Lung microvascular endothelial cell (primary cell): ENCODE results near the gene GUCY2F. TPM values are rescaled to one million over a fixed set of nuclear protein-coding genes. Genes with fewer than 3 reads are reported as not detected.

Experiments
- DNase-seq, 2 donors: peaks; one replicate each; pipeline versions ENCODE4 v3.0.0 to v3.0.0-alpha.2; 2010; ENCODE audit warnings: low read depth in 2 of 2
- total RNA-seq: library from RNA; depleted of rRNA; stranded (reverse); fragments of >200 nt; gene quantifications from 2 replicates; pipeline ENCODE4 v1.2.1, GENCODE V29; 2014

Gene GUCY2F
- total RNA-seq, 1 donor from 2014 or later: under 0.01 TPM

- no peak for DNase-seq
These were observed 83.8 kb downstream of the GUCY2F start for GRCh38 chrX:109398061-109398460.

- no peak for DNase-seq
These were observed 88.0 kb downstream of the GUCY2F start for GRCh38 chrX:109393859-109394258.

- no peak for DNase-seq
These were observed 89.0 kb downstream of the GUCY2F start for GRCh38 chrX:109392895-109393294.

DNA sequence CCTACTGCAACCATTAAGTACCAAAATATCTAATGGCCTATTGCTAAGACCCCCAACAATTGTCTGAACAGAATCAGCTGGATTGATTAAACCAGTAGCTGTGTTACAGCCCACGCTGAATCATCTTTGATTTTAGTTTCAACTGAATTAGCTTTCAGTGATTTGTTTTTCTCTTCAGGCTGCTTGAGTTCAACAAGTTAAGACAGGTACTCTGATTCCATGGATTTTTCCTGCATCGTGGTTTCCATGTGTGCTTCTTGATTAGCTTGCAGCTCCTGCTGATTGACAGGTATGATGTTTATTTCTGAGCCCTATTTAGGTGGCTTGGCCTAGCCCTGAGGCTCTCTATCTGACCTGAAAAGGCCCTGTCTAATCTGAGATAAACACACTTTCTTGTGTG, 91.3 kb downstream of the GUCY2F start:
- DNase-seq: no peak

DNA sequence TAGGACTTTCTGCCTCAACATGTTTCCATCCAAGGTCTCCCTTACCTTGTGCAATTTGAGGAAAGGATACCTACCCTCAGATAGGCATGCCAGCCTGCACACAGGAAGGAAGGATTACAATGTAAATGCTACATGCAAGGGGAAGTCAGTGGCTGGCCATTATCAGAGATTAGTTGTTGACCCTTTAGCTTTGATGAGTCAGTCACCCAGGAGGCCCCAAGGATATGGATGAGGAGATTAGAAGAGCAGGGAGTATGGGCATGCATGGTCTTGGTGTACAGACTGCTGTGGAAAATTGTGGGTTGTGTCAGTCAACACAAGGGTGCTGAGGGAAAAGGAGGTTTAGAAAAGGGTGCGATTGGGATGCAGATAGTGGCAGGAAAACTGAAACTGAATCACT, 92.0 kb downstream of the GUCY2F start:
- DNase-seq: no peak

- peak; percentile 47 to 54 for DNase-seq
These were observed 97.2 kb downstream of the GUCY2F start for GRCh38 chrX:109384699-109385098.

- DNase-seq: no peak
These were observed 99.6 kb downstream of the GUCY2F start for GRCh38 chrX:109382332-109382731.

DNA sequence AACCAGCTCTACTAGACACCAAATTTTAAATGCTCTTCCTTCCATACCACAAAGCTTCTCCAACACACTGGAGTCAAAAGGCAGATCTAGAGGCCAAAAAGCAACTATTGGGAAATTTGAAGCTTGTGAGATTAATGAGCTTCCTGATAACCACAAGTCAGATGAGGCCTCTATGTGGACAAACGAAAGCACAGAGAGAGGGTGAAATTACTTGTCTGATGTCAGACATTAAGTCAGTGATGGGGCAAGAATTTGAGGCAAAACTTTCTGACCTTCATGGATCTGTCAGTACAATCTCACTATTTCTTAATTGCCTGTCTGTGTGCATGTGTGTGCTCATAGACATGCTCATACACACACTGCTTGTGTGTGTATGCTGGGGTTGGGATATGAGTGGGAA, 103.6 kb downstream of the GUCY2F start:
- no peak for DNase-seq

- peak; percentile 8 to 33 for DNase-seq
These were observed 107.5 kb downstream of the GUCY2F start for GRCh38 chrX:109374262-109374960.

GRCh38 chrX:109373468-109373867, 108.4 kb downstream of the GUCY2F start:
- DNase-seq: no peak

DNA sequence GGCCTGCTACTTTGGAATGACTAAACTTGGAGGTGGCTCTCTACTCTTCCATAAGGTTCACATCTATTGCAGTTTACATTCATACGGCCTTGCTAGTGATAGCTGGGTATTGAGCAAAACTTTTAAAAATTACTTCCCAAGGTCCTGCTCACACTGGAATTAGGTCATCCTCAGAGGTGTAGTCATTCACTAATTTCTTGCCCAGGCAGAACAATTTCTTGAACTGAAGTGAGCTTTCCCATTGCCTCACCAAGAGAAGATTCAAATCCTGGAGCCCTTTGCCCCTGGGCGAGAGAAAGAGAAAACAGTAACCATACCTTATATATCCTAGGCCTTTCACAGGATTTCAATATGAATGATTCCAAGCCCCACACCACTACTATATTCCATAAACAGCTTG, 109.2 kb downstream of the GUCY2F start:
- no peak for DNase-seq

- DNase-seq: no peak
These were observed 109.6 kb downstream of the GUCY2F start for GRCh38 chrX:109372291-109372690.

DNA sequence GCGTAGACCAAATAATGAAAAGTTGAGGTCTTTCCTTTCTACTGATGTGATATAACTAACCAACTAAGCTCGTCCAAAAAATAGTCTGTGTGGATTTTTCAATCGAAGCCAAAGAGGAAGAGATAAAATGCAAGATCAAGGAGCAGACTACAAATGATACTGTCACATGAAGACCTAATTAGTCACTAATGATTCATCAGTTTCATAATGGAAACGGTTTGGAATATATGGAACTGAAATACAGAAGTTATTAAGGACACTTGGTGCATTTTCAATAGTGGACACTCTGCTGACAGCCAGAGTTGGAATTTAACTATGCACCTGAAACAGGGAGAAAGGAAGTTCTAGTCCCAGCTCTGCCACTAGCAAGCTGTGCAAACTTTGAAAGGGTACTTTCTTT, 119.8 kb downstream of the GUCY2F start:
- no peak for DNase-seq

- no peak for DNase-seq
These were observed 121.6 kb downstream of the GUCY2F start for GRCh38 chrX:109360301-109360700.

GRCh38 chrX:109357706-109358105, 124.2 kb downstream of the GUCY2F start:
- no peak for DNase-seq

DNA sequence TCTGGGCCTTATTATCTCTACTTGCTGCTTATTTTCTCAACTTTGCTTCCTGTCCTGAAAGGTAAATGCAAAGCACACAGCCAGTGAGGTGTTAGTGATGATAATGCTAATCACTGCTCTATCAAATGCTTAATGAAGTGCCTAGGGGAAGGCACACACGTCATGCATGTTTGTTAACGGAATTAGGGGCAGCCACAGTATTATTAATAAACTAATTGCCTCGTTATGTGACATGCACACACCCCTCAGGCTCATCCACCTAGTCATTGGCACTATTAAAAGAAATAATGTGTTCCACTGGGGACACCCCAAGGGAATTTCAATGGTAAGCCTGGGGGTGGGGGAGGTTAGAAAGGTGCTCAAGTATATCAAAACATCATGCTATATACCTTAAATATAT, 125.2 kb downstream of the GUCY2F start:
- no peak for DNase-seq

DNA sequence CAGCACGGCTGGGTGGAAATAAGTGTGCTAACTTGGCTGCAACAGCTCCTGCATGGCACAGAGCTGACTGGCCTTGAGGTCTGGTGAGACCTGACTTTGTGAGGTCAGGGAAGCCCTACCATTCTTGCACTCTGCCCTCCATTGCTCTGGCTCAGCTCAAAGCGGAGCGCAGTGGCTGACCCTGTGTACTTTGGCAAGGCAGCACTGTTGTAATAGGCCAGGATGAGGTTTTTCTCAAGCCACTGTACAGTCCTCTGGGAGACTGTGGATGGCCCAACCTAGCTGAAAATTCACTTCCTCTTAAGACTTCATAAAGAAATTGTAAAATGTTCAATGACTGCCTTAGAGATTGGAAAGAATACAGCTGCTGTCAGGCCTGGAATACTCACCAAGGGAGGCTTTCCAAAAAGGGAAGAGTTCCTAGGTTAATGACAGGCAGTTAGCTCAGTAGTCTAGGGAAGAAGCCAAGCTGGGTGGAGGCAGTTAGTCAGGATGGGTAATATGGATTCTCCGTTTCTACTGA, 129.8 kb downstream of the GUCY2F start:
- DNase-seq: no peak

DNA sequence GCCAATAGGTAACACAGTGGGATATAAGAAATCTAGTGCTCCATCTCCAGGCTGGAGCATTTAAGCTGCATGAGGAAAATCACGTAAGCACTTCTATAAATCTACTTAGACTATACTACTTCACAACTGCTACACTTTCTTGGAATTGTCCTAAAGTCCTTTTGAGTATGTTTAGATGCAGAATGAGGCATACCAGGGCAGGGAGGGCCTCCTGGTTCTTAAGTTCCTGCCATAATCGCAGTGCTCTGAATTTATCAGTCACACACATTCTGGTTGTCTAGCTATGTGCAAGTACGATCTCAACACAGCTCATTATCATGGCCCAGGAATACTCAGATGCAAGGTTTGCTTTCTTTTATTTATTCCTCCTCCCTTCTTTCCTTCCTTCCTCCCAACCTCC, 130.3 kb downstream of the GUCY2F start:
- DNase-seq: no peak

DNA sequence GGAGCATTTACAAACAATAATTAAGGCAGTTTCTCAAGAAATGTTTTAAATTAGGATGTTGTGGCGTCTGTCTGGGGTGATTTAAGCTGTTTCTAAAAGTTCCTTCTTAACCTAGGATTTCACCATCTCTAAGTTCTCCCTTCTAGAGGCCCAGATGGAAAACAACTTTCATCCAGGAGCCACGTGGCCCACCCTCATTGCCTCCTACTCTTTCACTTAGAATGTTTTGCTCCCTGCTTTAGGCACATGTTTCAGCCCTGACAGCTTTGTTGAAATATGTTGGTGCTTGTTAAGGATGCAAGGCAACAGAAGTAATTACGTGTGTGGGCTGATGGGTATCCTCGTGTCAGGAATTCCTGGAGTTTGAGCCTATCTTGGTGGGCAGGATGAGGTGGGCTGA, 131.3 kb downstream of the GUCY2F start:
- no peak for DNase-seq

DNA sequence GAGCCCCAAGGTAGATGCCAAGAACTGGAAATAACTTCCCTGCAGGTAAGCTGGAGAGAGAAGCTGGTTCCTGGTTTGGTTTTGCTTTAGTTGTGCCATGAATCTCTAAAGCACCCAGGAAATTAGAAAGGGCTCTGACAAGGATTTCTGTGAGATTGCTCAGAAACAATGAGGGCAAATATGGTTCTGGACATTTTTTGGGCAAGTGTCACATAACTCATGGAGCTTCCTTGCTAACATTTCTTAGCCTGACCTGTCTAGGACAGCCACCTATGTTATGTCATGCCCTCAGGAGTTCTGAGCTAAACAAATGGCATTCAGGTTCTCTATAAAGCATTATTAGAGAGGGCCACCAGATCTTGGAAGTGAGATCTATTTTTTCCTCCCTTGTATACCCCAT, 131.8 kb downstream of the GUCY2F start:
- DNase-seq: no peak

DNA sequence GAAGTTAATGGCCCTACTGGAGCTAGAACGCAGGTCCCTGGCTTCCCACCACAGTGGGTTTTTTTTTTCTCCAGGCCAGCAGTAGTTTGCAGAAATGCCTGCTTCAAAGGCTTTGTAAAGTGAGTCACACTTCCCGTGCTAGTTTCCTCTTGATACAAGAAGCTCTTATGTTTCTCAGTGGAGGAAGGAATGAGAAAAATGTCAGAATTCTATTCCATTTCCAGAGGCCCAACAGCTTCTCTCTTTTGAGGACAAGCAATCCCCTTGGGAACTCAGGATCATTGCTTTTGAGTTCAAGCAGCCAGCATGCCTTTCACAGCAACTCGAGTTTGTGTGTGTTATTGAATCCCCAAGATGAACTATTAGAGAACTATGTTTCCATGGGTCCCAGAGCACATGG, 134.3 kb downstream of the GUCY2F start:
- peak; percentile 14 to 80 for DNase-seq

- no peak for DNase-seq
These were observed 135.4 kb downstream of the GUCY2F start for GRCh38 chrX:109346491-109346890.

- DNase-seq: peak; percentile 7 to 55
These were observed 136.0 kb downstream of the GUCY2F start for GRCh38 chrX:109345856-109346255.

- no peak for DNase-seq
These were observed 137.2 kb downstream of the GUCY2F start for GRCh38 chrX:109344678-109345077.
